Keratinocyte (primary cell): ENCODE results near the gene MC1R.

Experiments
- CTCF ChIP-seq, 3 experiments: IDR thresholded peaks in 1 of 3; conservative IDR thresholded peaks in 1 of 3; optimal IDR thresholded peaks in 1 of 3; 2 replicates in 2 of 3; 3 replicates in 1 of 3; pipeline versions ENCODE3 to v1.5.1; 2011; ENCODE audit warnings: low read length in 3 of 3, mild to moderate bottlenecking in 3 of 3, moderate library complexity in 2 of 3, control low read depth in 1 of 3, inconsistent platforms in 1 of 3; ENCODE audit not compliant: insufficient read depth in 2 of 3; ENCODE audit errors: extremely low read depth in 1 of 3
- EZH2 ChIP-seq: IDR thresholded peaks from one replicate; pipeline ENCODE4 v1.6.1; 2012; ENCODE audit warnings: inconsistent platforms, mild to moderate bottlenecking, low read length, moderate library complexity

- TF ChIP-seq EZH2 (no peak), CTCF (optimal IDR thresholded peaks at IDR 0.05 in 1 of 3, IDR thresholded peaks at IDR 0.05 in 1 of 3, conservative IDR thresholded peaks at IDR 0.05 in 1 of 3; ENCODE audit: extremely low read depth in 1 of 3, insufficient read depth in 2 of 3, low read length in 3 of 3) (no peak)
Measured at GRCh38 chr16:89962754-89963498, 44.3 kb downstream of the MC1R start.
